GM12865 (cell line): ENCODE data around the gene CITED4.

ENCODE experiments used
- DNase-seq: peaks from one replicate; pipeline ENCODE4 v3.0.0; 2010; ENCODE audit warnings: low read depth
- H3K4me3 ChIP-seq: 2 replicates; pipeline ENCODE4 v1.5.1; 2011; ENCODE audit warnings: mild to moderate bottlenecking, low read depth, low read length, control low read depth
- CTCF ChIP-seq: IDR thresholded peaks from 2 replicates; pipeline ENCODE4 v1.5.1; 2011; ENCODE audit warnings: low read length, control low read depth, low read depth, inconsistent platforms; ENCODE audit not compliant: insufficient read depth; ENCODE audit errors: missing control alignments

Gene CITED4

GRCh38 chr1:40820911-40821693, 41.1 kb downstream of the CITED4 start:
- no peak for DNase-seq
- TF ChIP-seq CTCF, result no peak
- H3K4me3 ChIP-seq, result no peak overlapping the region

GRCh38 chr1:40820251-40820797, 41.8 kb downstream of the CITED4 start:
- H3K4me3 ChIP-seq, result no peak overlapping the region
- DNase-seq, result no peak
- TF ChIP-seq CTCF, result no peak

GRCh38 chr1:40819101-40819500, 43.1 kb downstream of the CITED4 start:
- DNase-seq, result no peak
- no peak for TF ChIP-seq CTCF
- peak overlapping the region; percentile 61 for H3K4me3 ChIP-seq

GRCh38 chr1:40818264-40818961, 43.8 kb downstream of the CITED4 start:
- peak; percentile 87 for DNase-seq
- no peak for TF ChIP-seq CTCF
- peak overlapping the region; percentile 61 for H3K4me3 ChIP-seq

- peak overlapping the region; percentile 61 for H3K4me3 ChIP-seq
- TF ChIP-seq CTCF, result no peak
Measured at GRCh38 chr1:40817791-40818263, 44.3 kb downstream of the CITED4 start.

GRCh38 chr1:40815420-40815819, 46.7 kb downstream of the CITED4 start:
- no peak for DNase-seq
- no peak for TF ChIP-seq CTCF
- no peak overlapping the region for H3K4me3 ChIP-seq

More at GRCh38 chr1:40817791-40818263, 44.3 kb downstream of the CITED4 start:
- DNase-seq, result peak; percentile 31
